NB4 (cell line): ENCODE data around the gene OTOS.

Source experiments
- DNase-seq: peaks from one replicate; pipeline ENCODE4 v3.0.0; 2010; ENCODE audit warnings: low read depth
- H3K4me3 ChIP-seq: one replicate; pipeline ENCODE4 v1.5.1; 2011; ENCODE audit warnings: mild to moderate bottlenecking, low read depth, low read length, moderate library complexity
- CTCF ChIP-seq: IDR thresholded peaks from one replicate; pipeline ENCODE4 v1.5.1; 2012; ENCODE audit warnings: low read depth, low read length
- MAX ChIP-seq: IDR thresholded peaks from 2 replicates; pipeline ENCODE4 v1.6.1; 2011; ENCODE audit warnings: low read depth, low read length
- MYC ChIP-seq: IDR thresholded peaks from 2 replicates; pipeline ENCODE4 v1.6.1; 2011; ENCODE audit warnings: low read depth, low read length
- POLR2A ChIP-seq: IDR thresholded peaks from 2 replicates; pipeline ENCODE4 v1.6.1; 2011; ENCODE audit warnings: mild to moderate bottlenecking; ENCODE audit not compliant: insufficient read length; ENCODE audit errors: extremely low read depth

The OTOS gene

DNA sequence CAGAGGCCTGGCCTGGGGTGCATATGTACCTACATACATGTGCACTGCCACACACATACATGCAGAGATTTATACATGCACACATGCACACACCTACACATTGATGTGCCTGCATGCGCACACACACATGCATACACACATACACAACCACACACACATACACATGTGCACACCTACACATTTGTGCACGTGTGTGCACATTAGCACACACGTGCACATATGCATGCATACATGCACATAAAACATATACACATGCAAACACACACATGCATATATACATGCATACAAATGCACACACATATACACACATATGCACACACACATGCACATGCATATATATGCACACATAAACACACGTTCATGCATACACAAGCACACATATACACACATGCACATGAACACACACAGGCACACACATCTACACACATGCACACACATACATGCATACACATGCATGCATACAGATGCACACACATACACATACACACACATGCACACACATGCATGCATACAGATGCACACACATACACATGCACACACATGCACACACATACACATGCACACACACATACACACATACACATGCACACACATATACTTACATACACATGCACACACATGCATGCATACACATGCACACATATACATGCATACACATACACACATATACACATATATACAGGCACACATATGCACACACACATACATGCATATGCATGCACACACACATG, 23.6 kb upstream of the OTOS start:
- no peak for DNase-seq
- TF ChIP-seq MYC (no peak), CTCF (no peak), MAX (no peak)
- H3K4me3 ChIP-seq, result no peak overlapping the region

GRCh38 chr2:240162939-240163714, 22.7 kb upstream of the OTOS start:
- no peak for DNase-seq
- no peak overlapping the region for H3K4me3 ChIP-seq
- TF ChIP-seq MYC, result no peak
- no peak for TF ChIP-seq MAX

GRCh38 chr2:240162531-240162930, 22.1 kb upstream of the OTOS start:
- H3K4me3 ChIP-seq, result no peak overlapping the region
- TF ChIP-seq MAX (no peak), POLR2A (no peak), CTCF (no peak), MYC (no peak)
- no peak for DNase-seq

DNA sequence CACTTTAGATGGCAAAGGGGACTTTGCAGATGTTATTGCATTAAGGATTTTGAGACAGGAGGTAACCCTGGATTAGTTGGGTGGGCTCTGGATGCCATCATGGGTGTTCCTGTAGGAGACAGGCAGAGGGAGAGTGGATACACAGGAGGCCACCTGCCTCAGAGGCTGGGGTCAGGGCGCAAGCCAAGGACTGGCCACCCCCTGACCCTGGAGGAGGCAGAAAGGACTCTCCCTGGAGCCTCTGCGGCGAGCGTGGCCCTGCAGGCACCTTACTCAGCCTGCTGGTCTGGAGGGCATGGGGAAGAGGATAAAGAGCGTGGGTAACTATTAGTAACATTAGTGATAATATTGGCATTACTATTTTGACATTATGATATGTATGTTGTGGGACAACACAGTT, 21.6 kb upstream of the OTOS start:
- no peak for DNase-seq
- H3K4me3 ChIP-seq, result no peak overlapping the region
- TF ChIP-seq MAX (no peak), POLR2A (no peak), MYC (no peak), CTCF (no peak)

- no peak overlapping the region for H3K4me3 ChIP-seq
- no peak for TF ChIP-seq POLR2A
- no peak for TF ChIP-seq CTCF
- no peak for TF ChIP-seq MAX
- TF ChIP-seq MYC, result no peak
- DNase-seq, result no peak
Observed at GRCh38 chr2:240161087-240161750, 20.8 kb upstream of the OTOS start.
